Measurements from ENCODE around the gene PNLIPRP1. TPM values are rescaled to one million over a fixed set of nuclear protein-coding genes. Genes with fewer than 3 reads are reported as not detected.

PNLIPRP1 gene
- total RNA-seq, 1 experiment from 2014 or later, result not detected

- WGBS (ENCODE audit: extremely low coverage, insufficient read length, low lambda C conversion rate), result no CpG with 5 or more reads among the region's 2 CpGs
- H3K4me1 Mint-ChIP-seq, result no peaks in the 10 kb centered on the region
- Histone ChIP-seq H3K9me3 (ENCODE audit: control insufficient read depth, low read depth, low read length) (no peaks in the 10 kb centered on the region), H4K5ac (ENCODE audit: insufficient read length, low read depth, low read length) (no peak overlapping the region), H3K9ac (ENCODE audit: extremely low read depth, insufficient read length, low read length) (no peak overlapping the region), H3K56ac (ENCODE audit: insufficient read length, low read depth, low read length) (no peak overlapping the region), H4K8ac (replicated peaks; ENCODE audit: insufficient read length, low read depth, low read length) (no peak overlapping the region), H2BK5ac (ENCODE audit: insufficient read length, low read length) (no peak overlapping the region), H3K79me2 (ENCODE audit: insufficient read depth, low read length) (no peaks in the 10 kb centered on the region), H3K14ac (ENCODE audit: insufficient read depth, low read length) (no peak overlapping the region), H3K4me2 (ENCODE audit: insufficient read depth, insufficient read length, low read length) (no peak overlapping the region), H3K4me1 (ENCODE audit: insufficient read depth, low read length) (no peaks in the 10 kb centered on the region), H2BK20ac (ENCODE audit: low read depth, low read length, poor library complexity, severe bottlenecking) (no peak overlapping the region), H2AFZ (ENCODE audit: low read length) (no peak overlapping the region), H2BK15ac (ENCODE audit: low read depth, low read length) (no peak overlapping the region), H2AK5ac (ENCODE audit: insufficient read length, low read length) (no peak overlapping the region), H3K4ac (ENCODE audit: low read depth, low read length) (no peak overlapping the region), H3K23ac (ENCODE audit: insufficient read length, low read depth, low read length) (no peak overlapping the region), H4K91ac (ENCODE audit: insufficient read length, low read depth, low read length) (no peak overlapping the region), H4K20me1 (ENCODE audit: control insufficient read depth, insufficient read depth, insufficient read length) (no peaks in the 10 kb centered on the region), H3K27me3 (ENCODE audit: insufficient read depth, low read length) (no peaks in the 10 kb centered on the region), H3K27ac (ENCODE audit: insufficient read length, low read depth, low read length) (no peak overlapping the region), H3K79me1 (ENCODE audit: insufficient read depth, low read depth, low read length, poor library complexity, severe bottlenecking) (no peaks in the 10 kb centered on the region), H2BK12ac (ENCODE audit: insufficient read length, low read depth, low read length) (no peak overlapping the region), H2BK120ac (ENCODE audit: low read depth, low read length, poor library complexity, severe bottlenecking) (no peak overlapping the region), H3K23me2 (ENCODE audit: insufficient read length, low read depth, low read length, poor library complexity, severe bottlenecking) (no peaks in the 10 kb centered on the region), H3T11ph (ENCODE audit: low read length) (no peak overlapping the region), H3K18ac (ENCODE audit: insufficient read length, low read depth, low read length) (no peak overlapping the region)
- DNase-seq, result no peak
- no peaks in the 10 kb centered on the region for H3K36me3 Mint-ChIP-seq (ENCODE audit: insufficient read depth in 1 of 3, low read depth in 3 of 3)
- H3K4me3 Mint-ChIP-seq, result no peak overlapping the region
- H3K9me3 Mint-ChIP-seq, result no peaks in the 10 kb centered on the region; a peak in 1 of 5 replicates
- no peaks in the 10 kb centered on the region; the same call in none of the 2 replicates for H3K27me3 Mint-ChIP-seq (ENCODE audit: low read depth)
- H3K27ac Mint-ChIP-seq, result no peak overlapping the region
- no peak for TF ChIP-seq CTCF (conservative IDR thresholded peaks at IDR 0.05)
Observed at GRCh38 chr10:116589926-116590325, 833 bp upstream of the PNLIPRP1 start.

Data from H9 (cell line).